ENCODE data around the gene LAMB4.

LAMB4 gene

GRCh38 chr7:108020585-108020984 is 109.6 kb downstream of the LAMB4 start:
- Histone ChIP-seq H3K9me3 (ENCODE audit: control insufficient read depth, low read length) (no peaks in the 10 kb centered on the region), H3K27ac (ENCODE audit: insufficient read depth, low read depth, low read length, poor library complexity, severe bottlenecking) (no peak overlapping the region), H3K4me1 (ENCODE audit: control insufficient read depth, insufficient read depth, low read length) (no peaks in the 10 kb centered on the region), H3K27me3 (ENCODE audit: control insufficient read depth, insufficient read depth, low read length, poor library complexity, severe bottlenecking) (no peaks in the 10 kb centered on the region), H3K4me3 (ENCODE audit: insufficient read depth, low read depth, low read length) (no peak overlapping the region), H3K36me3 (ENCODE audit: control insufficient read depth, insufficient read depth, low read length) (no peaks in the 10 kb centered on the region)
- 93 to 100% methylated on average over 2 of the region's 2 CpGs for WGBS, 2 experiments

GRCh38 chr7:108018668-108019067 is 111.5 kb downstream of the LAMB4 start:
- WGBS, 2 experiments: 92 to 97% methylated on average over 4 of the region's 4 CpGs
- Histone ChIP-seq H3K27me3 (ENCODE audit: control insufficient read depth, insufficient read depth, low read length, poor library complexity, severe bottlenecking) (no peaks in the 10 kb centered on the region), H3K27ac (ENCODE audit: insufficient read depth, low read depth, low read length, poor library complexity, severe bottlenecking) (no peak overlapping the region), H3K4me1 (ENCODE audit: control insufficient read depth, insufficient read depth, low read length) (no peaks in the 10 kb centered on the region), H3K4me3 (ENCODE audit: insufficient read depth, low read depth, low read length) (no peak overlapping the region), H3K36me3 (ENCODE audit: control insufficient read depth, insufficient read depth, low read length) (no peaks in the 10 kb centered on the region), H3K9me3 (ENCODE audit: control insufficient read depth, low read length) (no peaks in the 10 kb centered on the region)

- Histone ChIP-seq H3K27me3 (ENCODE audit: control insufficient read depth, insufficient read depth, low read length, poor library complexity, severe bottlenecking) (no peaks in the 10 kb centered on the region), H3K4me3 (ENCODE audit: insufficient read depth, low read depth, low read length) (no peak overlapping the region), H3K27ac (ENCODE audit: insufficient read depth, low read depth, low read length, poor library complexity, severe bottlenecking) (no peak overlapping the region), H3K4me1 (ENCODE audit: control insufficient read depth, insufficient read depth, low read length) (no peaks in the 10 kb centered on the region), H3K9me3 (ENCODE audit: control insufficient read depth, low read length) (no peaks in the 10 kb centered on the region), H3K36me3 (ENCODE audit: control insufficient read depth, insufficient read depth, low read length) (no peaks in the 10 kb centered on the region)
- WGBS, 2 experiments: 86 to 91% methylated on average over 4 of the region's 4 CpGs
These were observed 112.4 kb downstream of the LAMB4 start for GRCh38 chr7:108017776-108018151.

- Histone ChIP-seq H3K4me1 (ENCODE audit: control insufficient read depth, insufficient read depth, low read length) (no peaks in the 10 kb centered on the region), H3K4me3 (ENCODE audit: insufficient read depth, low read depth, low read length) (no peak overlapping the region), H3K27me3 (ENCODE audit: control insufficient read depth, insufficient read depth, low read length, poor library complexity, severe bottlenecking) (no peaks in the 10 kb centered on the region), H3K27ac (ENCODE audit: insufficient read depth, low read depth, low read length, poor library complexity, severe bottlenecking) (no peak overlapping the region), H3K36me3 (ENCODE audit: control insufficient read depth, insufficient read depth, low read length) (no peaks in the 10 kb centered on the region), H3K9me3 (ENCODE audit: control insufficient read depth, low read length) (no peaks in the 10 kb centered on the region)
- 92 to 95% methylated on average over 2 of the region's 2 CpGs for WGBS, 2 experiments
These were observed 113.1 kb downstream of the LAMB4 start for GRCh38 chr7:108016841-108017775.

GRCh38 chr7:108015740-108016139 is 114.4 kb downstream of the LAMB4 start:
- Histone ChIP-seq H3K4me1 (ENCODE audit: control insufficient read depth, insufficient read depth, low read length) (no peaks in the 10 kb centered on the region), H3K27me3 (ENCODE audit: control insufficient read depth, insufficient read depth, low read length, poor library complexity, severe bottlenecking) (no peaks in the 10 kb centered on the region), H3K4me3 (ENCODE audit: insufficient read depth, low read depth, low read length) (no peak overlapping the region), H3K9me3 (ENCODE audit: control insufficient read depth, low read length) (no peaks in the 10 kb centered on the region), H3K36me3 (ENCODE audit: control insufficient read depth, insufficient read depth, low read length) (no peaks in the 10 kb centered on the region), H3K27ac (ENCODE audit: insufficient read depth, low read depth, low read length, poor library complexity, severe bottlenecking) (no peak overlapping the region)
- 100% methylated on average over 1 to 2 of the region's 2 CpGs for WGBS, 2 experiments

- Histone ChIP-seq H3K27me3 (ENCODE audit: control insufficient read depth, insufficient read depth, low read length, poor library complexity, severe bottlenecking) (no peaks in the 10 kb centered on the region), H3K9me3 (ENCODE audit: control insufficient read depth, low read length) (no peaks in the 10 kb centered on the region), H3K36me3 (ENCODE audit: control insufficient read depth, insufficient read depth, low read length) (no peaks in the 10 kb centered on the region), H3K27ac (ENCODE audit: insufficient read depth, low read depth, low read length, poor library complexity, severe bottlenecking) (no peak overlapping the region), H3K4me3 (ENCODE audit: insufficient read depth, low read depth, low read length) (no peak overlapping the region), H3K4me1 (ENCODE audit: control insufficient read depth, insufficient read depth, low read length) (no peaks in the 10 kb centered on the region)
- 95 to 96% methylated on average over 5 to 6 of the region's 6 CpGs for WGBS, 2 experiments
These were observed 115.1 kb downstream of the LAMB4 start for GRCh38 chr7:108014747-108015682.

- Histone ChIP-seq H3K4me3 (ENCODE audit: insufficient read depth, low read depth, low read length) (no peak overlapping the region), H3K27me3 (ENCODE audit: control insufficient read depth, insufficient read depth, low read length, poor library complexity, severe bottlenecking) (no peaks in the 10 kb centered on the region), H3K4me1 (ENCODE audit: control insufficient read depth, insufficient read depth, low read length) (no peaks in the 10 kb centered on the region), H3K36me3 (ENCODE audit: control insufficient read depth, insufficient read depth, low read length) (no peaks in the 10 kb centered on the region), H3K27ac (ENCODE audit: insufficient read depth, low read depth, low read length, poor library complexity, severe bottlenecking) (no peak overlapping the region), H3K9me3 (ENCODE audit: control insufficient read depth, low read length) (no peaks in the 10 kb centered on the region)
- WGBS, 2 experiments: 92 to 96% methylated on average over 2 of the region's 2 CpGs
These were observed 115.9 kb downstream of the LAMB4 start for GRCh38 chr7:108014215-108014614.

- WGBS, 2 experiments: 85 to 87% methylated on average over 7 to 8 of the region's 8 CpGs
- no peaks in the 10 kb centered on the region for H3K4me1 ChIP-seq (ENCODE audit: control insufficient read depth, insufficient read depth, low read length)
- no peak overlapping the region for H3K4me3 ChIP-seq (ENCODE audit: insufficient read depth, low read depth, low read length)
- no peaks in the 10 kb centered on the region for H3K36me3 ChIP-seq (ENCODE audit: control insufficient read depth, insufficient read depth, low read length)
- H3K27ac ChIP-seq (ENCODE audit: insufficient read depth, low read depth, low read length, poor library complexity, severe bottlenecking): no peak overlapping the region
- H3K9me3 ChIP-seq (ENCODE audit: control insufficient read depth, low read length): no peaks in the 10 kb centered on the region
- H3K27me3 ChIP-seq (ENCODE audit: control insufficient read depth, insufficient read depth, low read length, poor library complexity, severe bottlenecking): peaks cover 4% of the 10 kb centered on the region
These were observed 117.4 kb downstream of the LAMB4 start for GRCh38 chr7:108012499-108013430.

GRCh38 chr7:108010377-108010776 is 119.8 kb downstream of the LAMB4 start:
- H3K36me3 ChIP-seq (ENCODE audit: control insufficient read depth, insufficient read depth, low read length): no peaks in the 10 kb centered on the region
- H3K27me3 ChIP-seq (ENCODE audit: control insufficient read depth, insufficient read depth, low read length, poor library complexity, severe bottlenecking): peaks cover 25% of the 10 kb centered on the region
- no peak overlapping the region for H3K27ac ChIP-seq (ENCODE audit: insufficient read depth, low read depth, low read length, poor library complexity, severe bottlenecking)
- H3K9me3 ChIP-seq (ENCODE audit: control insufficient read depth, low read length): no peaks in the 10 kb centered on the region
- no peak overlapping the region for H3K4me3 ChIP-seq (ENCODE audit: insufficient read depth, low read depth, low read length)
- WGBS, 2 experiments: 60% methylated on average over 1 of the region's 1 CpG; no CpG with 5 or more reads in 1 of the 2 experiments
- H3K4me1 ChIP-seq (ENCODE audit: control insufficient read depth, insufficient read depth, low read length): no peaks in the 10 kb centered on the region

Measured in ectodermal cell (in vitro differentiated cells).